Keratinocyte (primary cell): ENCODE results near the gene TTC31.

Experiments
- CTCF ChIP-seq, 3 experiments: IDR thresholded peaks in 1 of 3; conservative IDR thresholded peaks in 1 of 3; optimal IDR thresholded peaks in 1 of 3; 2 replicates in 2 of 3; 3 replicates in 1 of 3; pipeline versions ENCODE3 to v1.5.1; 2011; ENCODE audit warnings: low read length in 3 of 3, mild to moderate bottlenecking in 3 of 3, moderate library complexity in 2 of 3, control low read depth in 1 of 3, inconsistent platforms in 1 of 3; ENCODE audit not compliant: insufficient read depth in 2 of 3; ENCODE audit errors: extremely low read depth in 1 of 3
- EZH2 ChIP-seq: IDR thresholded peaks from one replicate; pipeline ENCODE4 v1.6.1; 2012; ENCODE audit warnings: inconsistent platforms, mild to moderate bottlenecking, low read length, moderate library complexity

- no peak for TF ChIP-seq EZH2
- no peak for TF ChIP-seq CTCF (optimal IDR thresholded peaks at IDR 0.05 in 1 of 3, IDR thresholded peaks at IDR 0.05 in 1 of 3, conservative IDR thresholded peaks at IDR 0.05 in 1 of 3; ENCODE audit: extremely low read depth in 1 of 3, insufficient read depth in 2 of 3, low read length in 3 of 3)
Measured at GRCh38 chr2:74505448-74506246, 22.8 kb downstream of the TTC31 start.
